Brain microvascular endothelial cell (primary cell): ENCODE results near the gene MTCL1.

Experiments used
- DNase-seq: peaks from one replicate; pipeline ENCODE4 v3.0.0-alpha.2; 2020
- H3K27ac ChIP-seq: fragments of 250-450 bp; sonication (Bioruptor Pico); 2 replicates; pipeline ENCODE4 v1.5.1; 2020; ENCODE audit warnings: mild to moderate bottlenecking, moderate library complexity
- H3K27me3 ChIP-seq: fragments of 250-450 bp; sonication (Bioruptor Pico); replicated peaks from 2 replicates; pipeline ENCODE4 v1.5.1; 2020; ENCODE audit warnings: mild to moderate bottlenecking
- H3K36me3 ChIP-seq: fragments of 250-450 bp; sonication (Bioruptor Pico); replicated peaks from 2 replicates; pipeline ENCODE4 v1.5.1; 2020; ENCODE audit warnings: mild to moderate bottlenecking
- H3K4me3 ChIP-seq: 2 replicates; pipeline ENCODE4 v1.5.1; 2011; ENCODE audit warnings: low read depth, mild to moderate bottlenecking, control low read depth, low read length, moderate library complexity
- in situ Hi-C: cut with HindIII; loops from 2 replicates; pipeline ENCODE4 v1.10.0; 2017; ENCODE audit warnings: low sequenced_read_pairs, low pct_ligation_motif_present
- TF ChIP-seq, protein P1 (sequence below): IDR thresholded peaks from 2 replicates; pipeline ENCODE4 v1.5.1; 2011; ENCODE audit warnings: low read depth, mild to moderate bottlenecking, moderate library complexity, low read length, control low read depth, inconsistent platforms; ENCODE audit errors: missing control alignments

MTCL1 gene

DNA sequence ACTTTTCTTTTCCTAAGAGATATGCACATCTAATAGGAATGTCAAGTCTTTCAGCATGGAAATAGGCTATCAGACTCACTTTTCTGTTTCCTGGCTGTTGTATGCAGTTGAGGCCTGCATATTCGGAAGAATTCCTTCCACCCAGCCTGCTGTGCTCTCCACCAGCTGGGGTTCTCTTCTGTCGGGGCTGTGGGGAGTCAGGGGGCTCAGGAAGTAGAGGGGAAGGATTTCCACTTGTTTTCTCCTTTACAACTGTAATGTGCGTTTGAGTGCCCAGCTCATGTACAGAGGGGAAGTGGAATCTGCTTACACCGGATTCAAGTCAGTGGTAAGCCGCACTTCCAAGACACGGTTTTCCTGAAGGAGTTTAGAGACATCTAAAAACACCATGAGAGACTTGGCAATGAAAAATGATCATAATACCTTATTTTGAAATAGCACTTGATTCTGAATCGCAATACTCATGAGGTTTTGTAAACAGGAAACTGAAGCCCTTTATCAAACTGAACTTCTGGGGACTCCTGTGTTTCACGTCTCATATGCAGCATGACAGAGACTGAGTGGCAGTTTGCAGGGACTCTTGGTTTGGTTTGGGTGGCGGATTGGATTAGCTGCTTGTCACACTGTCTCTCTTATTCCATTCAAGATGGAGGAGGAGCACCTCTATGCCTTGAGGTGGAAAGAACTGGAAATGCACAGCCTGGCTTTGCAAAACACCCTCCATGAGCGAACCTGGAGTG is 90.4 kb downstream of the MTCL1 start:
- Histone ChIP-seq H3K27me3 (no peaks in the 10 kb centered on the region), H3K4me3 (no peak overlapping the region), H3K36me3 (peaks cover 9% of the 10 kb centered on the region), H3K27ac (no peak overlapping the region)
- in situ Hi-C loops = no loop called here
- TF ChIP-seq, protein P1, sequence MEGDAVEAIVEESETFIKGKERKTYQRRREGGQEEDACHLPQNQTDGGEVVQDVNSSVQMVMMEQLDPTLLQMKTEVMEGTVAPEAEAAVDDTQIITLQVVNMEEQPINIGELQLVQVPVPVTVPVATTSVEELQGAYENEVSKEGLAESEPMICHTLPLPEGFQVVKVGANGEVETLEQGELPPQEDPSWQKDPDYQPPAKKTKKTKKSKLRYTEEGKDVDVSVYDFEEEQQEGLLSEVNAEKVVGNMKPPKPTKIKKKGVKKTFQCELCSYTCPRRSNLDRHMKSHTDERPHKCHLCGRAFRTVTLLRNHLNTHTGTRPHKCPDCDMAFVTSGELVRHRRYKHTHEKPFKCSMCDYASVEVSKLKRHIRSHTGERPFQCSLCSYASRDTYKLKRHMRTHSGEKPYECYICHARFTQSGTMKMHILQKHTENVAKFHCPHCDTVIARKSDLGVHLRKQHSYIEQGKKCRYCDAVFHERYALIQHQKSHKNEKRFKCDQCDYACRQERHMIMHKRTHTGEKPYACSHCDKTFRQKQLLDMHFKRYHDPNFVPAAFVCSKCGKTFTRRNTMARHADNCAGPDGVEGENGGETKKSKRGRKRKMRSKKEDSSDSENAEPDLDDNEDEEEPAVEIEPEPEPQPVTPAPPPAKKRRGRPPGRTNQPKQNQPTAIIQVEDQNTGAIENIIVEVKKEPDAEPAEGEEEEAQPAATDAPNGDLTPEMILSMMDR = no peak
- no peak for DNase-seq

DNA sequence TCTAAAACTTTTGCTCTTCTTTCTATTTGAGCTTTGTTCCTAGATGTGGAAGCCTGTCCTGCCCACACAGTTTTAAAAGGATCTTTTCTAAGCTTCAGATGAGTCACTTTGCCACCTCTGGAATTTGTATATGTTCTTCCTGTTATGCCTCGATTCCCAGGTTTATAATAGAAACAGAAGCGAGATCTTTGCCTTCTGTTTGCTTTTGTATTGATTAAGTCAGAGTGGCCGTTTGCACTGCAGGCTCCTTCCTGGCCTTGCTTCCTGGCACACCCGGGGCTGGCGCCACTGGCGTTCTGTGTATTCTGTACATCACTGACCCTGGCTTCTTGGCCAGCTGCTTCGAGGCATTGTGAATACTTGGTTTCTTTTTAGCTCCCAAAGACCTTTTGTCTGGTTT is 91.8 kb downstream of the MTCL1 start:
- H3K27ac ChIP-seq = peak overlapping the region; percentile 13
- no peaks in the 10 kb centered on the region for H3K27me3 ChIP-seq
- in situ Hi-C loops = no loop called here
- TF ChIP-seq, protein P1 = no peak
- H3K36me3 ChIP-seq = peaks cover 9% of the 10 kb centered on the region
- H3K4me3 ChIP-seq = no peak overlapping the region
- no peak for DNase-seq

DNA sequence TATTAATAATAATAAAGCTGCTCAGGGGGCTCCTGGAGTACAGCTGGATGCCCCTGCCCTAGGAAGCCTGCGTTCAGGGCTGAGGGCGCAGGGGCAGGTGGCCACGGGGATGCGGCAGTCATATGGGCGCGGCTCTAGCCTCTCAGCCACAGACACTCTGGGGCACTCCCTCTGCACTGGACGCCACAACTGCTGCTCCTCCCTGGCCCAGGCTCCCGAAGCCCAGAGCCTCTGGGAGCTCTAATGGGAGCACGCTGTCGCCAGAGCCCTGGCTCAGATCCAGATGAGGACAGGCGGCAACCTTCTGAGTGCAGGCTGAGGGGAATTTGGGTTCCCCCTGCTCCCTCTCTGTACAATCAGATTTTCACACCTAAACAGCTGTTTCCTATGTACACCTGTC is 93.6 kb downstream of the MTCL1 start:
- no peaks in the 10 kb centered on the region for H3K27me3 ChIP-seq
- no peak for DNase-seq
- no peak overlapping the region for H3K27ac ChIP-seq
- in situ Hi-C loops = no loop called here
- peaks cover 9% of the 10 kb centered on the region for H3K36me3 ChIP-seq
- no peak overlapping the region for H3K4me3 ChIP-seq
- TF ChIP-seq, protein P1 = no peak

DNA sequence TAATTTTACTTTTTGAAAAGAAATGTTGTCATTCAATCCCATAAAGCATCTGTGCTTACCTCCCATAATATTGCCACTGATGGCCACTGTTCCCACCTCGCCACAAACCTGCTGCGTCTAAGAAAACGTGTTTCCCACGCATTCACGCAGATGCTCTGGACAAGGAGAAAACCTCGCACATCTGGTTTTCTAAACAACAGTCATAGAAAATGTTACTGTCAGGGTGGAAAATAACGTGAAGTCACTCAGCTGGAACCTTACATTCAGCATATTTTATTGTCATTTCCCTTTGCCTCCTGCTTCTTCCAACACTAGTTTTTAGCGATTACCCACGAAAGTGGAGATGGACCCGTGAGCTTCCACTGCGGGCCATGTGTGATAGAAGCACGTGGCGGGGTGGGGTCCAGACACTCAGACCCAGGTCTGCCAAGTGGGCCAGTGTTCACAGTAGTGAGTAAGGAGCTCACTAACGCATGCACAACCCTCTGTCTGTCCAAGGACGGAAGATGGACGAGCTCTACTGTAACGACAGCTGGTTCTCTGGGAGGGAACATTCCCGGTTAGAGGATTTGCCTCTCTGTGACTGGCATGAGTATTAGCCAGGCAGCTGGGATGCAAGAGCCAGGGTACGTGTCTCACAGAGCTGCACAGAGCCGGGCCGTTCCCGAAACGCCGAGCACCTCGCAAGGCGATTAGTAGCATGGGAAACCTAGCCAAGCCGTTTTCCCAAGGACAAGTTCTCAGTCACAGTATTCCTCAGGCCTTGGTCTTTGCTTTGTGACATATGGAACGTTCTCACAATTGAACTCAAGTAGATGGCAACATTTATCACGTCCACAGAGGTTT is 94.5 kb downstream of the MTCL1 start:
- DNase-seq = no peak
- H3K27ac ChIP-seq = peak overlapping the region; percentile 99
- H3K36me3 ChIP-seq = peaks cover 9% of the 10 kb centered on the region
- no peak overlapping the region for H3K4me3 ChIP-seq
- H3K27me3 ChIP-seq = no peaks in the 10 kb centered on the region
- in situ Hi-C loops = no loop called here
- TF ChIP-seq, protein P1 = no peak

DNA sequence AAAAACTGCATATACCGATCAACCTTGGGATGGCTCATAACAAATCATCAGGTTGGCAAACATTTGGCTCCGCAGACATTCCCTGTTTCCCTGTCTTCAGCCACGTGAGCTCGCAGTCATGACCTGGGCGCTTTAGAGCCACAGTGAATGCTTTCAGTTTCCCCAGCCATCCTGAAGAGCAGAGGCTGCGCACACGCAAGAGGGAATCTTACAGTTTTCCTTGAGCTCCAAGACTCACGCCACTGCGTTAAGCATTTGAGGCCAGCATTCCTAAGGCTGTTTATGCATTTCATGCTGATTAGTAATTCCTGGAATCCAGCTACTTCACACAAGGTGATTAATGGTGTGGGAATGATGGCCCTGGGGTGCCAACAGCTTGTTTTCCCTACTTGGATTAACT is 95.1 kb downstream of the MTCL1 start:
- Histone ChIP-seq H3K4me3 (no peak overlapping the region), H3K27ac (peak overlapping the region; percentile 99), H3K36me3 (peaks cover 9% of the 10 kb centered on the region), H3K27me3 (no peaks in the 10 kb centered on the region)
- TF ChIP-seq, protein P1 = no peak
- DNase-seq = peak; percentile 94
- in situ Hi-C loops = no loop called here
